HG03135 (cell line): ENCODE data around the gene ELAVL2.

ENCODE experiments used
- ATAC-seq: cut with Tn5 transposase; IDR thresholded peaks from one replicate; pipeline ENCODE4 v1.9.1; 2021; ENCODE audit warnings: mild to moderate bottlenecking, moderate library complexity; ENCODE audit not compliant: unreplicated experiment

Gene ELAVL2

GRCh38 chr9:23822261-23823169, 3.5 kb downstream of the ELAVL2 start:
- ATAC-seq: no peak

GRCh38 chr9:23821375-23822181, 4.5 kb downstream of the ELAVL2 start:
- no peak for ATAC-seq

GRCh38 chr9:23820451-23821374, 5.3 kb downstream of the ELAVL2 start:
- no peak for ATAC-seq

GRCh38 chr9:23819403-23819802, 6.6 kb downstream of the ELAVL2 start:
- ATAC-seq: no peak

GRCh38 chr9:23814243-23814642, 11.8 kb downstream of the ELAVL2 start:
- no peak for ATAC-seq

GRCh38 chr9:23812673-23813072, 13.4 kb downstream of the ELAVL2 start:
- ATAC-seq: no peak

- ATAC-seq: no peak
Observed at GRCh38 chr9:23811633-23812032, 14.4 kb downstream of the ELAVL2 start.

GRCh38 chr9:23803216-23803615, 22.8 kb downstream of the ELAVL2 start:
- no peak for ATAC-seq

GRCh38 chr9:23801523-23801922, 24.5 kb downstream of the ELAVL2 start:
- no peak for ATAC-seq

- no peak for ATAC-seq
Observed at GRCh38 chr9:23799521-23799920, 26.5 kb downstream of the ELAVL2 start.

- ATAC-seq: no peak
Observed at GRCh38 chr9:23798325-23798724, 27.7 kb downstream of the ELAVL2 start.

GRCh38 chr9:23796209-23796608, 29.8 kb downstream of the ELAVL2 start:
- ATAC-seq: no peak

- ATAC-seq: no peak
Observed at GRCh38 chr9:23790351-23791260, 35.4 kb downstream of the ELAVL2 start.

GRCh38 chr9:23789529-23790254, 36.3 kb downstream of the ELAVL2 start:
- ATAC-seq: no peak

GRCh38 chr9:23784962-23785361, 41.1 kb downstream of the ELAVL2 start:
- ATAC-seq: no peak

- no peak for ATAC-seq
Observed at GRCh38 chr9:23783509-23783908, 42.5 kb downstream of the ELAVL2 start.

- ATAC-seq: no peak
Observed at GRCh38 chr9:23779220-23779619, 46.8 kb downstream of the ELAVL2 start.

- no peak for ATAC-seq
Observed at GRCh38 chr9:23777328-23777727, 48.7 kb downstream of the ELAVL2 start.

GRCh38 chr9:23775549-23775948, 50.5 kb downstream of the ELAVL2 start:
- no peak for ATAC-seq
